ENCODE results near the gene BSDC1.

DNA sequence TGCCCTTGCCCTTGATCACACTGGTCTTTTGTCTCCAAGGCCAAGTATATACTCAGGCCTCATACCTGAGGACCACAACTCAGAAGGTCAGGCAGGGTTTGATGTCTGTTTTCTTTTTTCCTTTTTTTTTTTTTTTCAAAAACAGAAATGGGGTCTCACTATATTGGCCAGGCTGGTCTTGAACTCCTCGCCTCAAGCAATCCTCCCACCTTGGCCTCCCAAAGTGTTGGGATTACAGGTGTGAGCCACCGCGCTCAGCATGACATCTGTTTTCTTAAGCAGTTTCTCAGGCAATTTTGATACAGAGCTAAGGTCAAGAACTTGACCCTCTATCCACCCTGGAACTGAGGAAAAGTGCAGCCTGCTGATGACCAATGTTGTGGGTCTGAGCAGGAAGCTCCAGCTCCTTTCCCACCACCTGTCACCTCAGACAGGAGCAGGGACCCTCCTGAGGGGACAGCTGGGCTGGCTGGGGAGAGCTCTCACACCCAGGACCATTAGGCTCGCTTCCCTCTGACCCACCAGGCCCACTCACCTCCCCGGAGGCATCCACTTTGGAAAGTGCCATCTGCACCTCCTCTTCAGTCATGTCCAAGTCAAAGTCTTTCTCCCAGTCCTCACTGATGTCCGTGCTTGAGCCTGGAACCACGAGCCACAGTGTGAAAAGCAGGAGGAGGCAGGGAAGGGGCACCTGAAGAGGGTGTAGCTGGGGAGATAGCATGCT is 26.2 kb downstream of the BSDC1 start:
- TF ChIP-seq, protein P1, sequence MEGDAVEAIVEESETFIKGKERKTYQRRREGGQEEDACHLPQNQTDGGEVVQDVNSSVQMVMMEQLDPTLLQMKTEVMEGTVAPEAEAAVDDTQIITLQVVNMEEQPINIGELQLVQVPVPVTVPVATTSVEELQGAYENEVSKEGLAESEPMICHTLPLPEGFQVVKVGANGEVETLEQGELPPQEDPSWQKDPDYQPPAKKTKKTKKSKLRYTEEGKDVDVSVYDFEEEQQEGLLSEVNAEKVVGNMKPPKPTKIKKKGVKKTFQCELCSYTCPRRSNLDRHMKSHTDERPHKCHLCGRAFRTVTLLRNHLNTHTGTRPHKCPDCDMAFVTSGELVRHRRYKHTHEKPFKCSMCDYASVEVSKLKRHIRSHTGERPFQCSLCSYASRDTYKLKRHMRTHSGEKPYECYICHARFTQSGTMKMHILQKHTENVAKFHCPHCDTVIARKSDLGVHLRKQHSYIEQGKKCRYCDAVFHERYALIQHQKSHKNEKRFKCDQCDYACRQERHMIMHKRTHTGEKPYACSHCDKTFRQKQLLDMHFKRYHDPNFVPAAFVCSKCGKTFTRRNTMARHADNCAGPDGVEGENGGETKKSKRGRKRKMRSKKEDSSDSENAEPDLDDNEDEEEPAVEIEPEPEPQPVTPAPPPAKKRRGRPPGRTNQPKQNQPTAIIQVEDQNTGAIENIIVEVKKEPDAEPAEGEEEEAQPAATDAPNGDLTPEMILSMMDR (IDR thresholded peaks at IDR 0.05; ENCODE audit: borderline replicate concordance, extremely low read depth, low read length, poor library complexity, severe bottlenecking) = no peak
- no peak for TF ChIP-seq EZH2 (IDR thresholded peaks at IDR 0.05; ENCODE audit: borderline replicate concordance, low read depth, low read length, severe bottlenecking)

Data from DND-41 (cell line).